ENCODE data around the gene CALML4. TPM values are rescaled to one million over a fixed set of nuclear protein-coding genes. Genes with fewer than 3 reads are reported as not detected.
A peak's percentile ranks its signal among the peaks of the same experiment; 100 is the strongest.
"Not testable (repeated sequence)": the region's sequence is repeated elsewhere in the genome, so short reads cannot be mapped to it uniquely, and the experiment has no call there.

Gene CALML4, protein sequence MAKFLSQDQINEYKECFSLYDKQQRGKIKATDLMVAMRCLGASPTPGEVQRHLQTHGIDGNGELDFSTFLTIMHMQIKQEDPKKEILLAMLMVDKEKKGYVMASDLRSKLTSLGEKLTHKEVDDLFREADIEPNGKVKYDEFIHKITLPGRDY
- 0.99 TPM for total RNA-seq
- long read RNA-seq, partial matches to known transcripts: 0 of 1 reads
- long read RNA-seq, other reads (novel, unspliced or antisense): 0 of 1 reads

DNA sequence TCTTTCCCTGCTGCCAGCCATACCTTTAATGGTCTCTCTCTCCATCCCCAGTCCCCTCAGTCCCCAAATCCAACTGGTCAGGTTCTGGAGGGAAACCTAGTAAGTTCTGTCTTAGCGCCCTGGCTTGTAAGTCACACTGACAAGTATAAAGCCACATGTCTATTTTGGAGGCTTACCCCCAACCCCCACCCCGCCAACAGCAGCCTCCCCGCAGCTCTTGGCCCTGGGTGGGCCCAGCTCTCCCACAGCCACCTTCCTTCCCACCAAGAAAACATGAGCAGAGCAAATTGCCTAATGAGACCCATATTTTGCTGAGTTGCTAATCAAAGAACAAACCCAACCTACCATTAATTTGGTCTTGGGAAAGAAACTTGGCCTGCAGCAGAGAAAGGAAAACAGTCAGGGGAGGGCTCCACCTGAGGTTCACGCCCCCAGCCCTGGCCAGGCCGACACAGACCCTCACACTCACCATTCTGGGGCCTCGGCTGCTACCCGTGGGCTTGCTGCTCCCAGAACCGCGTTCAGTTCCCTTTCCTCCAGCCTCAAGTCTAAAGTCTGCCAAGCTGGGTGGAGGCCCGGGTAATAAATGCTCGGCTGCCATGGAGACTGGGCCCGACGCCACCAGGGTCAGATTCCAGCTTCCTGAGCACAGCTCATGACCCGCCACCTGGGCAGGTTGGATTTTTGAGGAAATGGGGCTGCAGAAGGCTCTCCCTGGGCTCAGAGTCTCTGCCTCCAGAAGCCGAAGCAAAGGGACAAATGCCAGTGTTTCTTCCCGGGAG is at the start of gene CALML4:
TSS of gene CALML4 (minus strand) at position 557 of the 782 bp plus-strand sequence. CDS start at position 472, 85 bp downstream.
- intact Hi-C loops (cut with micrococcal nuclease): no loop called here
- ATAC-seq (peak; percentile 68), DNase-seq (peak; percentile 72)

- DNase-seq (no peak), ATAC-seq (no peak)
- intact Hi-C loops (cut with micrococcal nuclease): no loop called here
These were observed 47.9 kb upstream of the CALML4 start for GRCh38 chr15:68252925-68253534.

- ATAC-seq (peak; percentile 35), DNase-seq (no peak)
- intact Hi-C loops (cut with micrococcal nuclease): no loop called here
These were observed 44.1 kb upstream of the CALML4 start for GRCh38 chr15:68249058-68249713.

DNA sequence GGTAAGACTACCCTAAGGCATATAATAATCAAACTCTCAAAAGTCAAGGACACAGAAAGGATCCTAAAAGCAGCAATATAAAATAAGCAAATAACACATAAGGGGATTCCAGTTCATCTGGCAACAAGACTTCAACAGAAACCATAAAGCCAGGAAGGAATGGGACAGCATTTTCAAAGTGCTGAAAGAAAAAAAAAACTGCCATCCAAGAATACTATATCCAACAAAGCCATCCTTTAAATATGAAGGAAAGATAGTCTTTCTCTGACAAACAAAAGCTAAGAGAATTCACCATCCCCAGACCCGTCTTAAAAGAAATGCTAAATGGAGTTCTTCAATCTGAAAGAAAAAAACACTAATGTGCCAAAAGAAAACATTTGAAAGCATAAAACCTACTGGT is 39.1 kb upstream of the CALML4 start:
- ATAC-seq: no peak
- intact Hi-C loops (cut with micrococcal nuclease): no loop called here

DNA sequence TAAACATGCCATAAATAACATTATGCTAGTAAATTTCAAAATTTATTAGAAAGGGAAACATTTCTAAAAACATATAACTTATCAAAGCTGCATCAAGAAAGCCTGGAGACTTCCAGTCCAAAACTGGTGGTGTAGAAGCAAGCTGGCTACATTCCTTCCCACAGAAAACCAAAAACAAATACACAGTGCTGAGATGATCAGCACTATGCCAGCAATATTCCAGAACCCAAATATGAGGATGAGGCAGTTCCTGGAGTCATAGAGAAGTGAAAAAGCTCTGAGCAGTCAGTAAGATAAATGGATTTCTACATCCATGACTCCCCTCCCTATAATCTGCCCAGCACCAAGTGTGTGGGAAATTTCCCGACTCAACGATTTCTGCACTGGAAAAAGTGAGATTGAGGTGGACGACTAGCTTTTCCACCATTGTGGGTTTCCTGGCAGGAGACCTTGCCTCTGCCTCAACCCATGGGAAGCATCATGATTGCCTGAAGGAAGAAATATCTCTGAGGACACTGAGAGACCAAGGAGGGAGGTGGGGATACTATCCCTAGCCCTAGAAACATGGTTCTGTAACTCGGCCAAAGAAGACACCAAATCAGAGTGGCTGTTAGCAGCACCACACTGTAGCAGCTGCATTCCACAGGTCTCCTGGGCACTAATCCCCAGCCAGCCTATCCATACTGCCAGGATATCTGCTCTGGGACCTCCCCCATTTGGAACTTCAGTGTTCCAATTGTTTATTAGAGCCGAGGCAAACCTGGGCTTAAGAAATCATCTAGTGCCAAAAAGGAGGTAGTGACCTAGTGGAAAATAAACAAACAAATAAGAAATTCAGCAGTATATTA is 36.2 kb upstream of the CALML4 start:
- ATAC-seq: no peak
- intact Hi-C loops (cut with micrococcal nuclease): no loop called here
- DNase-seq: no peak

More for the DNA sequence above, 39.1 kb upstream of the CALML4 start:
- DNase-seq: no peak

- ATAC-seq (no peak), DNase-seq (no peak)
- intact Hi-C loops (cut with micrococcal nuclease): no loop called here
These were observed 33.9 kb upstream of the CALML4 start for GRCh38 chr15:68239025-68239424.

DNA sequence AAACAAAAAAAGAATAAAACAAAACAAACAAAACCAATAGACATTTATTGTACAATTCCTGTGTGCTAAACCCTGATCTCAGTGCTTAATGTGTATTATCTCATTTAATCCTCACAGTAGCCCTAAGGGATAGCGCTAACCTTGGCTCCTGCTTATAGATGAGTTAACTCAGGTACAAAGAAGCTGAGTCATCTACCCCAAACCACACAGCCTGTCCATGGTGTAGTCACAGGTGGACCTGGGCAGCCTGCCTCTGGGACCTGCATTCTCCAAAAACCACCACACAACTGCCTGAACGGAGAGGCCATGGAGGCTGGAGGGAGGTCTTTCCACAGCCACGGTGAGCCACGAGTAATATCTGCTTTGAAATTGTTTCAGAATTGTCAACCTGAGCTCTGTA is 29.9 kb upstream of the CALML4 start:
- DNase-seq: no peak
- intact Hi-C loops (cut with micrococcal nuclease): no loop called here

DNA sequence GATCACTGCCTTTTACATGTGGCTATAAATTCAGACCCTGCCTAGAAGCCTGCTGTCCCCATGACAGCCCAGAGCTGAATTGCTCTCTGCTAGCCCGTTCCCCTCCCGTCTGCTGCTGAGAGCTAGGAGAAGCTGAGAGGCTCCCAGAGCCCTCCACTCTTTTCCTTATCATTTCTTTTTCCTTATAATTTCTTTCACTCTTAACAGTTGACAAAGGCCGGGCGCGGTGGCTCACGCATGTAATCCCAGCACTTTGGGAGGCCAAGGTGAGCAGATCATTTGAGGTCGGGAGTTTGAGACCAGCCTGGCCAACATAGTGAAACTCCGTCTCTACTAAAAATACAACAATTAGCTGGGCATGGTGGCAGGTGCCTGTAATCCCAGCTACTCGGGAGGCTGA is 29.4 kb upstream of the CALML4 start:
- DNase-seq; intact Hi-C loops (cut with micrococcal nuclease); ATAC-seq: not testable (repeated sequence)

More for the DNA sequence above, 29.9 kb upstream of the CALML4 start:
- ATAC-seq: no peak

DNA sequence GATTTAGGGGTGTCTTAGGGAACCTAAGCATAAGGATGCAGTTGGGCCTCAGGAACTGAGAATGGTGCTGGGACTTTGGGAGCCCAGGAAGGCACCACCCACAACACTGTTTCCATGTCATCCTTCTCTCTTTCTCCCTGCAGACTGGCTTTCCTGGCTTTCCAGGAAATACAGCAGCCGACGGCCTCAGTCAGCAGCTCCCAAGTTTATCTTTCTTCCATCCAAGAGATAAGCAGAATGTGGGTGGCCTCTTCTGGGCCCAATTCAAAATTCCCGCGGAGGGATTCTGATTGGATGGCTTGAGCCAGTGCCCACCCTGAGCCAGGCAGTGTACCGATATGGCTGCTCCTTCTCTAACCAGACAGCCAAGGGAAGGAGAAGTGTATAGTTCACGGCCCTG is 28.9 kb upstream of the CALML4 start:
- intact Hi-C loops (cut with micrococcal nuclease): no loop called here
- DNase-seq (no peak), ATAC-seq (no peak)

GRCh38 chr15:68232937-68233336 is 27.8 kb upstream of the CALML4 start:
- ATAC-seq (no peak), DNase-seq (no peak)
- intact Hi-C loops (cut with micrococcal nuclease): no loop called here

DNA sequence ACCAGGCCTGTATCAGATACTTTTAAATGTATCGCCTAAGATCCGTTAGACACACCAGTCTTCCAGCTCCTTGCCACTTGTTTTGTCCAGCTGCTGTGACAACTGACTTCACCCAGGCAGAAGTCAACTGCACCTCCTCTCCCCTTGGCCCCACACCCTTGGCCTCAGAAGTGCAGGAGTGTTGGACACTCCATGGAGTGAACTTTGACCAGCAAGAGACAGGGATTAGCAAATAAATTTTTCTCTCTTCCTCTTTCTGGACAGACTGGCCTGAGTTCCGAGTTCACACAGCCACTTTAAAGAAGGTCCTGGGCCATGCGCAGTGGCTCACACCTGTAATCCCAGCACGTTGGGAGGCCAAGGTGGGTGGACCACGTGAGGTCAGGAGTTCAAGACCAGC is 27.3 kb upstream of the CALML4 start:
- ATAC-seq (no peak), DNase-seq (no peak)
- intact Hi-C loops (cut with micrococcal nuclease): no loop called here

DNA sequence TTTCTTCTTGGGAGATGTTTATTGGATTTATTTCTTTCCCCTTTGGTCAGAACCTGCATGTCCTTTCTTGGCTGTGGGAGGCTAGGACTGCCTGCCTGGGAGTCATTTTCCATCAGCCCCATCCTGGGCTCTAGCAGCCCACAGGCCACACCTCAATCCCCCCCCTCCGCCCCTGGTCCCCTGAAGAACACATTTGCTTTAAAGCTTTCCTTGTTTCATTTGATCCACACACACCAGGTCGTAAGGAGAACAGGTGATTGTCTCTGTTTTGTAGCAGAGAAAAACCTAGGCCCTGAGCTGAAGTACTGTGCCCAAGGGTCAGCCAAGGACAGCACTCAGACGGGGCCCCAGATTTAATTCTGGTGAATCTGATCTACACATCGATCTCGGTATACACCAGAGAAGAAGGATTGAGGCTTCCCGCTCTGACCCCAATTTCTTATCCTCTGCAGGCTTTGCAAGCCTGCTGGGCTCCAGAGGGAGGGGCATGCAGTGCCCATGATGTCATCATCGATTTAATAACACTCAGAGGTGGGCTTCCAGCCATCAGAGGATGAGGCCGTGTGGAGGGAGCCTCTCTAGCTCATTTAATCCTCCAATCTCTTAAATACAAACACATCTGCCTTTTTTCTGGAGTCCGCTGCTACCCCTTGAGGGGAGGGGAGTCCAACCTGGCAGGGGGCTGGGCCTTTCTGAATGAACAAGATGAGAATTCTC is 26.1 kb upstream of the CALML4 start:
- ATAC-seq (no peak), DNase-seq (no peak)

GRCh38 chr15:68230157-68231100 is 25.3 kb upstream of the CALML4 start:
- intact Hi-C loops (cut with micrococcal nuclease): no loop called here
- ATAC-seq: no peak
- no peak for DNase-seq

More for the DNA sequence above, 26.1 kb upstream of the CALML4 start:
- intact Hi-C loops (cut with micrococcal nuclease): no loop called here

GRCh38 chr15:68229386-68230156 is 24.4 kb upstream of the CALML4 start, which contains the start of gene CLN6:
TSS of gene CLN6 (minus strand) at chr15:68229728. CDS start at chr15:68229584, 144 bp downstream.
- peak; percentile 98 for ATAC-seq
- intact Hi-C loops (cut with micrococcal nuclease): no loop called here
- DNase-seq: peak; percentile 90

- DNase-seq (peak; percentile 47), ATAC-seq (peak; percentile 2)
- intact Hi-C loops (cut with micrococcal nuclease): no loop called here
These were observed 23.8 kb upstream of the CALML4 start for GRCh38 chr15:68228971-68229385.
